GM12872 (cell line): ENCODE results near the gene SEPTIN5.

Experiments
- TF ChIP-seq, protein P1 (sequence below): IDR thresholded peaks from 3 replicates; pipeline ENCODE4 v1.5.1; 2011; ENCODE audit warnings: low read depth, mild to moderate bottlenecking, low read length, moderate library complexity; ENCODE audit not compliant: insufficient read depth

Gene SEPTIN5

DNA sequence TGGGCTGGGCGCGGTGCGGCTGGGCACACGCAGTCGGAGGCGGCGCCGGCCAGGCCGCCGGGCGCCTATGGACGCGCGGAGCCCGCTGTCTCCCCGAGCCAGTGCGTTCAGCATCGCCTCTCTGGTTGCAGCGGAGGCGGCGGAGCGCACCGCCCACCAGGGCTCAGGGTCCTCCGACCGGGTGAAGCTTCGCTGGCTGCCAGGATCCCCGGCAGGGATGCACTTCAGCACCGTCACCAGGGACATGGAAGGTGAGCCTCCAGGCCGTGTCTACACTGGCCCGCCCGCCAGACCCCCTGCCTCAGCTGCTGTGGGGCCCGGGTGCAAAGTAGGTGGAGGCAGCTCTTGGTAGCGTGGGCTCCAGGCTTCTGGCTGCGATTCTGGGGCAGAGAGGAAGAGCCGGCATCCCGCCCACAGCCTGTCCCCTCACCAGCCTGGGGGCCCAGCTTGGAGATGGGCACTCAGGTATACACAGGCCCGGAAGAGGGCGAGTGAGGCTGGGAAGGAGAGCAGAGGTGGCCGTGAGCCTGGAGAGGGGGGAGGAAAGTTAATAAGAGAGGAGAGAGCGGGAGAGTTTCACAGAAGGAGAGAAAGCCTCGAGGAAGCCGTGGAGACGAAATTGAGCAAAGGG lies 45.2 kb downstream of the SEPTIN5 start:
- TF ChIP-seq, protein P1, sequence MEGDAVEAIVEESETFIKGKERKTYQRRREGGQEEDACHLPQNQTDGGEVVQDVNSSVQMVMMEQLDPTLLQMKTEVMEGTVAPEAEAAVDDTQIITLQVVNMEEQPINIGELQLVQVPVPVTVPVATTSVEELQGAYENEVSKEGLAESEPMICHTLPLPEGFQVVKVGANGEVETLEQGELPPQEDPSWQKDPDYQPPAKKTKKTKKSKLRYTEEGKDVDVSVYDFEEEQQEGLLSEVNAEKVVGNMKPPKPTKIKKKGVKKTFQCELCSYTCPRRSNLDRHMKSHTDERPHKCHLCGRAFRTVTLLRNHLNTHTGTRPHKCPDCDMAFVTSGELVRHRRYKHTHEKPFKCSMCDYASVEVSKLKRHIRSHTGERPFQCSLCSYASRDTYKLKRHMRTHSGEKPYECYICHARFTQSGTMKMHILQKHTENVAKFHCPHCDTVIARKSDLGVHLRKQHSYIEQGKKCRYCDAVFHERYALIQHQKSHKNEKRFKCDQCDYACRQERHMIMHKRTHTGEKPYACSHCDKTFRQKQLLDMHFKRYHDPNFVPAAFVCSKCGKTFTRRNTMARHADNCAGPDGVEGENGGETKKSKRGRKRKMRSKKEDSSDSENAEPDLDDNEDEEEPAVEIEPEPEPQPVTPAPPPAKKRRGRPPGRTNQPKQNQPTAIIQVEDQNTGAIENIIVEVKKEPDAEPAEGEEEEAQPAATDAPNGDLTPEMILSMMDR: no peak

- TF ChIP-seq, protein P1: no peak
These were observed 46.0 kb downstream of the SEPTIN5 start, which contains the start of gene TBX1 for GRCh38 chr22:19760058-19760950. Gene TBX1 (plus strand): TSS chr22:19760778. CDS start chr22:19760844, 66 bp downstream.

DNA sequence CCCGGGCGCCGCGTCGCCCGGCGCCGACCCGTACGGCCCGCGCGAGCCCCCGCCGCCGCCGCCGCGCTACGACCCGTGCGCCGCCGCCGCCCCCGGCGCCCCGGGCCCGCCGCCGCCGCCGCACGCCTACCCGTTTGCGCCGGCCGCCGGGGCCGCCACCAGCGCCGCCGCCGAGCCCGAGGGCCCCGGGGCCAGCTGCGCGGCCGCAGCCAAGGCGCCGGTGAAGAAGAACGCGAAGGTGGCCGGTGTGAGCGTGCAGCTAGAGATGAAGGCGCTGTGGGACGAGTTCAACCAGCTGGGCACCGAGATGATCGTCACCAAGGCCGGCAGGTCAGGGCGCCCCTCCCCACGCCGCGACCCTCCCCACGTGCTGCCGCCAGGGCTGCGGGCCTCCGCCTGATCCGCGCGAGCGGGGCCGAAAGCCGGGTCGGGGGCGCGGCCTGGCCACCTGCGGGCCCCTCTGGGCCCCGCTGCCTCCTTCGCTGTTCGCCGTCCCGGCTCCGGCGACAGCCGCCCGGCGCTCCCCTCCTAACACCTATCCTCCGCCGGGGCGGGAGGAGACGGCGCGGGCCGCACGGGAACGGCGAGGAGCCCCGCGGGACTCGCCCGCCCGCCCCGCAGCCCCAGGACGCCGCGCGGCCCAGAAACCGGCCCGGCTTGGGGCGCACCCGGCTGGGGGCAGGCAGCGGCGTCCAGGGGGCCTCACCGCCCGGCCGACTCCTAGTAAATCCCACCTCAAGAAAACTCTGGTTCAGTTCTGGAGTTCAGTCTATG lies 46.8 kb downstream of the SEPTIN5 start:
- TF ChIP-seq, protein P1: no peak

DNA sequence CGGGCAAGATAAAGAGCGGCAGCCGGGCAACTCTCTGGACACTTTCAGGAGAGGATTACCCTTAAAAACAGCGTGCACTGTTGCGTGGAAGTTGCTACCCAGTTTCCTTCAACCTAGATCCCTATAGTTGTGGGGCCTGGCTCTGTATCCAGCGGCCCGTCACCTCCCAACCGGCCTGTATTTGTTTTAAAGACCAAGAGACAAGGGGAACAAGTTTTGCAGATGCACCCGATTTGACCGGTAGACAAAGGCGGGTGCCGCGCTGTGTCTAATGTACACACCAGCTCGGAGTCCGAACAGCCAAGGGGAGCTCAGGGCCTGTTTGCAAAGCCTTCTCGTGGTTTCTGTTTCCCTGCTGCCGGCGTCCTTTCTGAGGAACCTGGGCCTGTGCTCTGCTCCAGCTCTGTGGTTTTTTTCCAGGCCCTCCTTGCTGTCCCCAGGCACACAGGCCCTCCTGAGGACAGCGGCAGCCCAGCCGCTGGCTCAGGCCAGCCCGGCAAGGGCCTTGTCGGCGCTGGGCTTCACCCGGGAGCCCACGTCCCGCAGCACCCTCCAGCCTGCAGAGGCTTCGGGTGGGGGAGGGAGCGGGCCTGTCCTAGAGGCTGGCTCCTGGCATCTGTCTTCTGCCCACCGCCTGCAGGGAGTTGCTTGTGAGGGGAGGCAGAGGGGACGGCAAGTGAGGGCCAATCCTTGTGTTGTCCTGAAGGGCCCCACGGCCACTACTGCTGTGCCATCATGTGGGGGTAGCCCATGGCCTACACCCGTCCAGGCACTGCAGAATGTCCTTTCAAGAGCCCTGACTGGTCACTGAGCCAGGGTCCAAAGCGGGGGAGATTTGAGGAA lies 47.6 kb downstream of the SEPTIN5 start:
- TF ChIP-seq, protein P1: no peak

DNA sequence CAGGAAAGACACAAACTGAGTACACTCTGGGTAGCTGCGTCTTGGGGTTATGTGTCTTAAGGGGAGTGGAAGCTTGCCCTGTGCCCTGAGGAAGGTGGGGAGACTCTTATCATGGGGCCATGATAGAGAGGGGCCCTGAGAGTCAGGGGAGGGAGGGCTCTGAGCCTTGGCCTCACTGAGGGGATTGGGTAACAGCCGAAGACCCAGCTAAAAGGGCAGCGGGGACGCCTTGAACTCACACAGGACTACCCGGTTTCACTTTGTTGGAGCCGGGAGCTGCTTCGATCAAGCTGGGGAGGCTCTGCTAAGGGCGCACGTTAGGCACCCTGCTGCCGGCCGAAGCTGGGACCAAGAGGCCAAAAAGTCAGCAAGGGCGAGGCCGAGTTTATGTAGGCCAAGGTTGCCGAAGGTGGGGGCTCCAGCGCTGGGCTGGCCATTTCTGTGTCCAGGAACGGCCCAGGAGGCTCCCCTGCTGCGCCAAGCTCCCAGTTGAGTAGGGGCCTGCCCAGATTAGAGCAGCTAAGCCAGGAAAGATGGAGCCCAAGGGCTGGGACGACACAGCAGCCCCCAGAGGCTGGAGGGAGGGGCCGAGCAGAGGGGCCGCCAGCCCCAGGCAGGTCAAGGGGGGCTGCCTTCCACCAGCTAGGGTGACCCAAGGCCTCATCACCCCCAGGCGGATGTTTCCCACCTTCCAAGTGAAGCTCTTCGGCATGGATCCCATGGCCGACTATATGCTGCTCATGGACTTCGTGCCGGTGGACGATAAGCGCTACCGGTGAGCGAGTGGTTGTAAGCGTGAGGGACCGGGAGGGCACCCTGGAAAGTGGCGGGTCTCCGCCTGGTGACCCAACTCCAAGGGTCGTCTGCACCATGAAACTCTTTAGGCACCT lies 48.5 kb downstream of the SEPTIN5 start:
- TF ChIP-seq, protein P1: no peak
